ENCODE data around the gene NUBP2.

GRCh38 chr16:1809281-1809801 lies 26.6 kb downstream of the NUBP2 start:
- TF ChIP-seq JUND (IDR thresholded peaks at IDR 0.05) = no peak
- TF ChIP-seq GABPA (IDR thresholded peaks at IDR 0.05 in 1 of 2, conservative IDR thresholded peaks at IDR 0.05 in 1 of 2) = no peak
- no peak for TF ChIP-seq CTCF (IDR thresholded peaks at IDR 0.05; ENCODE audit: low read depth, low read length, missing input control)
- TF ChIP-seq MAX (IDR thresholded peaks at IDR 0.05) = no peak
- no peak for TF ChIP-seq REST (IDR thresholded peaks at IDR 0.05)
- TF ChIP-seq TAF1 (conservative IDR thresholded peaks at IDR 0.05) = no peak
- no peak for TF ChIP-seq RAD21 (IDR thresholded peaks at IDR 0.05)
- no peak for TF ChIP-seq RXRA (IDR thresholded peaks at IDR 0.05)
- TF ChIP-seq FOXA1 (IDR thresholded peaks at IDR 0.05) = no peak

Measured in liver (tissue), 3 donors.